Neuronal stem cell (in vitro differentiated cells): Measurements from ENCODE around the gene DGKQ.
"Not testable (repeated sequence)": the region's sequence is repeated elsewhere in the genome, so short reads cannot be mapped to it uniquely, and the experiment has no call there.

Source experiments
- DNase-seq: peaks from one replicate; pipeline ENCODE4 v3.0.0-alpha.2; 2013; ENCODE audit warnings: low spot score
- H2AFZ ChIP-seq: one replicate; pipeline ENCODE4 v1.6.1; 2013; ENCODE audit warnings: mild to moderate bottlenecking, low read length, inconsistent platforms
- H2AK5ac ChIP-seq: 2 replicates; pipeline ENCODE4 v1.6.1; 2013; ENCODE audit warnings: low read depth, mild to moderate bottlenecking, inconsistent platforms, low read length, moderate library complexity, mixed read lengths
- H2BK120ac ChIP-seq: 2 replicates; pipeline ENCODE4 v1.6.1; 2013; ENCODE audit warnings: low read depth, mild to moderate bottlenecking, inconsistent platforms, low read length, moderate library complexity, mixed read lengths
- H2BK12ac ChIP-seq: one replicate; pipeline ENCODE4 v1.6.1; 2013; ENCODE audit warnings: low read length, inconsistent platforms
- H2BK15ac ChIP-seq: 2 replicates; pipeline ENCODE4 v1.6.1; 2013; ENCODE audit warnings: mild to moderate bottlenecking, low read length, inconsistent platforms, mixed read lengths
- H2BK5ac ChIP-seq: one replicate; pipeline ENCODE4 v1.6.1; 2013; ENCODE audit warnings: inconsistent platforms, mild to moderate bottlenecking, low read length, moderate library complexity
- H3K14ac ChIP-seq: one replicate; pipeline ENCODE4 v1.6.1; 2013; ENCODE audit warnings: low read length, inconsistent platforms
- H3K18ac ChIP-seq: 2 replicates; pipeline ENCODE4 v1.6.1; 2013; ENCODE audit warnings: low read length, inconsistent platforms
- H3K23ac ChIP-seq: 2 replicates; pipeline ENCODE4 v1.6.1; 2013; ENCODE audit warnings: low read depth, mild to moderate bottlenecking, mixed read lengths, low read length, inconsistent platforms; ENCODE audit not compliant: poor library complexity
- H3K27ac ChIP-seq: replicated peaks from 3 replicates; pipeline ENCODE4 v1.5.1; 2013; ENCODE audit warnings: low read length, inconsistent platforms
- H3K27me3 ChIP-seq, 3 experiments: 2 replicates each; pipeline ENCODE4 v1.6.1; 2013; ENCODE audit warnings: low read length in 3 of 3, mild to moderate bottlenecking in 2 of 3, inconsistent platforms in 1 of 3, low read depth in 1 of 3, mixed read lengths in 1 of 3, moderate library complexity in 1 of 3; ENCODE audit not compliant: control insufficient read depth in 3 of 3, insufficient read depth in 3 of 3
- H3K36me3 ChIP-seq, 2 donors: replicated peaks in 1 of 2; 2 replicates each; pipeline ENCODE4 v1.6.1; 2013; ENCODE audit warnings: low read length in 2 of 2; ENCODE audit not compliant: control insufficient read depth in 2 of 2, insufficient read depth in 2 of 2
- H3K4ac ChIP-seq: 2 replicates; pipeline ENCODE4 v1.6.1; 2013; ENCODE audit warnings: inconsistent platforms, mild to moderate bottlenecking, low read length, moderate library complexity
- H3K4me1 ChIP-seq, 2 donors: 1 replicate in 1 of 2; 2 replicates in 1 of 2; pipeline ENCODE4 v1.6.1; 2013; ENCODE audit warnings: low read length in 2 of 2, low read depth in 1 of 2; ENCODE audit not compliant: control insufficient read depth in 2 of 2, insufficient read depth in 1 of 2
- H3K4me2 ChIP-seq: one replicate; pipeline ENCODE4 v1.6.1; 2013; ENCODE audit warnings: mild to moderate bottlenecking, low read length, inconsistent platforms; ENCODE audit not compliant: insufficient read depth, poor library complexity, severe bottlenecking
- H3K4me3 ChIP-seq, 2 donors: 2 replicates each; pipeline ENCODE4 v1.5.1; 2013; ENCODE audit warnings: low read length in 2 of 2, mild to moderate bottlenecking in 2 of 2, inconsistent platforms in 1 of 2, moderate library complexity in 1 of 2
- H3K79me1 ChIP-seq: one replicate; pipeline ENCODE4 v1.6.1; 2013; ENCODE audit warnings: low read depth, mild to moderate bottlenecking, inconsistent platforms, low read length, moderate library complexity
- H3K9ac ChIP-seq: one replicate; pipeline ENCODE4 v1.6.1; 2013; ENCODE audit warnings: mild to moderate bottlenecking, low read depth, low read length, inconsistent platforms; ENCODE audit not compliant: poor library complexity
- H3K9me3 ChIP-seq, 2 donors: replicated peaks in 1 of 2; 2 replicates each; pipeline versions ENCODE3 to v1.6.1; 2013; ENCODE audit warnings: low read length in 2 of 2, mild to moderate bottlenecking in 2 of 2, inconsistent platforms in 1 of 2, low read depth in 1 of 2, mixed read lengths in 1 of 2, moderate library complexity in 1 of 2; ENCODE audit not compliant: control insufficient read depth in 2 of 2, insufficient read depth in 1 of 2
- H4K8ac ChIP-seq: one replicate; pipeline ENCODE4 v1.6.1; 2013; ENCODE audit warnings: low read depth, mild to moderate bottlenecking, inconsistent platforms, low read length, moderate library complexity
- H4K91ac ChIP-seq: one replicate; pipeline ENCODE4 v1.6.1; 2013; ENCODE audit warnings: low read length, low read depth, mild to moderate bottlenecking, inconsistent platforms; ENCODE audit not compliant: poor library complexity
- WGBS, 2 donors: extraction: QIAGEN DNeasy Blood & Tissue Kit; methylation state at CpG; one replicate each; pipeline ENCODE4 v1.1.7; 2013; ENCODE audit warnings: missing lambda C conversion rate in 2 of 2, mixed read lengths in 1 of 2; ENCODE audit not compliant: insufficient read length in 2 of 2, insufficient replicate concordance in 1 of 2; ENCODE audit errors: extremely low coverage in 2 of 2; 5-methylcytosine and 5-hydroxymethylcytosine counted together

Gene DGKQ

GRCh38 chr4:939508-939907, 33.9 kb downstream of the DGKQ start:
- not testable (repeated sequence) for H3K27ac ChIP-seq, H3K4me2 ChIP-seq, H3K14ac ChIP-seq, H2BK12ac ChIP-seq, H2AK5ac ChIP-seq, H3K9ac ChIP-seq, H3K36me3 ChIP-seq, H3K9me3 ChIP-seq, H3K4ac ChIP-seq, H3K23ac ChIP-seq, H2BK5ac ChIP-seq, H3K79me1 ChIP-seq, H3K27me3 ChIP-seq, H4K91ac ChIP-seq, H3K4me3 ChIP-seq, H4K8ac ChIP-seq, H2AFZ ChIP-seq, DNase-seq, H2BK15ac ChIP-seq, H3K18ac ChIP-seq, H2BK120ac ChIP-seq, H3K4me1 ChIP-seq
- WGBS, 2 donors, result no CpG with 5 or more reads among the region's 4 CpGs

GRCh38 chr4:932713-933070, 40.7 kb downstream of the DGKQ start:
- Histone ChIP-seq H2AFZ (peak overlapping the region; percentile 98), H3K18ac (no peak overlapping the region), H2BK5ac (no peak overlapping the region), H2BK12ac (no peak overlapping the region), H2AK5ac (no peak overlapping the region), H3K27me3 (no peaks in the 10 kb centered on the region), H3K79me1 (peaks cover 20% of the 10 kb centered on the region), H4K8ac (no peak overlapping the region), H3K4me3 (peak overlapping the region; percentile 95 to 98), H3K23ac (no peak overlapping the region), H3K4ac (no peak overlapping the region), H3K14ac (no peak overlapping the region), H2BK120ac (no peak overlapping the region), H3K27ac (no peak overlapping the region), H4K91ac (no peak overlapping the region), H3K4me2 (peak overlapping the region; percentile 84), H2BK15ac (no peak overlapping the region), H3K9ac (peak overlapping the region; percentile 78), H3K4me1 (peaks cover 8 to 10% of the 10 kb centered on the region in 2 donors), H3K9me3 (peaks cover 0 to 2% of the 10 kb centered on the region in 2 donors), H3K36me3 (no peaks in the 10 kb centered on the region)
- DNase-seq, result peak; percentile 38
- no CpG with 5 or more reads among the region's 11 CpGs for WGBS, 2 donors

DNA sequence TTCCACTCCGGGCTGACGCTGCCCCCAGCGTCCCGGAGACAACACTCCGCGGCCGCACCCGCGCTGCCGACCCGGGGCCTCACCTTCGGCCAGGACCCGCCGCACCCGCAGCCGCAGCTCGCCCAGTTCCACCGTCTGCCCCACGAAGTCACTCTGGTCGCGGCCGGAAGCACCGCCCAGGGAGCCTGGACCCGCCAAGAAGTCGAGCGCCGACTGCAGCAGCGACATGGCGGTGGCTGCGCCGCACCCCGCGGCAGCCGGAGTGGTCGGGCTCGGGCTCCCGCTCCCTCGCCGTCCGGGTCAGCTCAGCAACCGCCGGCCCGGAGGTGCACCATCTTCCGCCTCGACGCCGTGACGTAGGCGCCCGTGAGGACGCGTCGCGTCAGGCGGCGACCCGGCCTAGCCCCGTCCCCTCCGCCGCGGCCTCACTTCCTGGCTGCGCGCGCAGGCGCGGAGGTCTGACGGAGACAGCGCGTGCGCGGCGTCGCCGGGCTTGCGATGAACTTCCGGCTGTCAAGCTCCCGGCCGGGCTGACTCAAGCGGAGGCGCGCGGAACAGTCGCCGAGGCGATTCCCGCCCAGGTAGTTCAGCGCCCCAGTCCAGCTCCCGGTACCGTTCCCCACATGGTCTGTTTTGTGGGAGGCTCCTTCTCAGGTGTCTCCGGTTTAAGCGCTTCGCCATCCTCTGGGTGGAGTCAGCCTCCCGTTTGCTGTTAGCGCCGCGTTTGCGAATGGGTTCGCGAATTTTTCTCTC, 41.2 kb downstream of the DGKQ start, which contains the start of the genes GAK and TMEM175:
TSS of gene GAK (minus strand) at position 357 of the 753 bp plus-strand sequence. CDS start at position 228, 129 bp downstream.
TSS of gene TMEM175 (plus strand) at position 501 of the 753 bp plus-strand sequence. CDS start 15,280 bp downstream, outside the sequence.
- Histone ChIP-seq H3K18ac (peak within 1 kb of the TSS; percentile 98), H3K9me3 (peaks cover 0 to 2% of the 10 kb centered on the region in 2 donors), H3K36me3 (no peaks in the 10 kb centered on the region), H2BK5ac (peak within 1 kb of the TSS; percentile 72), H2BK15ac (peak within 1 kb of the TSS; percentile 98), H3K23ac (peak within 1 kb of the TSS; percentile 99), H2BK12ac (peak within 1 kb of the TSS; percentile 96), H3K79me1 (peaks cover 20% of the 10 kb centered on the region), H3K4me2 (peak within 1 kb of the TSS; percentile 87), H4K91ac (no peak within 1 kb of the TSS), H4K8ac (no peak within 1 kb of the TSS), H2AK5ac (peak within 1 kb of the TSS; percentile 99), H3K27ac (no peak within 1 kb of the TSS), H3K9ac (peak within 1 kb of the TSS; percentile 98), H3K14ac (peak within 1 kb of the TSS; percentile 99), H2AFZ (peak within 1 kb of the TSS; percentile 98), H3K4ac (no peak within 1 kb of the TSS), H3K4me1 (peaks cover 8 to 10% of the 10 kb centered on the region in 2 donors), H2BK120ac (peak within 1 kb of the TSS; percentile 93), H3K4me3 (peak within 1 kb of the TSS; percentile 95 to 98), H3K27me3 (no peaks in the 10 kb centered on the region)
- WGBS, 2 donors, result no CpG with 5 or more reads among the region's 99 CpGs
- peak; percentile 96 for DNase-seq

DNA sequence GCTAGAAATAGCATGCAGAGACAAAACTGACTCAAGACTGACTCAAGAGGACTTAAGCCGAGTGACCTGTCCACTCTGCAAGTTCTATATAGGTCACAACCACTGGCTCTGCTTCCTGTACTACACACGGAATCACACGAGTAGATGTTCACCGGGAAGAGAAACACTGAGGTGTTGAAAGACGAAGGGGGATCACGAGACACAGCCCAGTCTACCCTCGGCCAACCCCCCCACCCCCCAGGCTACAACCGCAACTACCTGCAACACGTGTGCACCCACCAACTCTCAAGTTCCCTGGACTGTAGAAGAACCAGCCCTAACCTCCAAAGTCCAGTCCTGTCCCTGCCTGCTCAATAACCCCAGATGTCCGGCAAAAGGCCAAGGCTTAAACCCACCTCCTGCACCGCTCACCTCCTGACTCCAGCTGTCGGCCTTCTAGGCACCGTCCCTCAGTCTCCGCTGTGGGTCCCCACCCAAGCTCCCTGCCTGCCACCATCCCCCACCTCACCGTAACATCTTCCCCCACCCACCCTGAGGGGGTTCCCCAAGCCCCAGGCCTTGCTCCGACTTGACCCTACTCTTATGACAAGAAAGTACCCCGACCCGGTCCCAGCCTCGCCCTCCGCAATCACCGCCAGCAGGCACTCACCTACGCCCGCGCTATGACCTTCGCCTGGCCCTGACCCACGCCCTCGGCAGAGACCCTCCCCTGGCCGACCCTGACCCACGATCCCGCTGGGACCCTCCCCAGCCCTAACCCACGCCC, 42.0 kb downstream of the DGKQ start:
- Histone ChIP-seq H2AK5ac (peak overlapping the region; percentile 99), H3K9ac (peak overlapping the region; percentile 98), H3K14ac (peak overlapping the region; percentile 99), H3K36me3 (no peaks in the 10 kb centered on the region), H3K4me2 (peak overlapping the region; percentile 87), H2BK120ac (peak overlapping the region; percentile 93), H3K4ac (no peak overlapping the region), H2BK5ac (peak overlapping the region; percentile 72), H3K4me3 (peak overlapping the region; percentile 95 to 98), H3K18ac (peak overlapping the region; percentile 98), H3K4me1 (peaks cover 8 to 10% of the 10 kb centered on the region in 2 donors), H2AFZ (peak overlapping the region; percentile 98), H4K91ac (no peak overlapping the region), H2BK12ac (peak overlapping the region; percentile 96), H3K79me1 (peaks cover 20% of the 10 kb centered on the region), H3K27me3 (no peaks in the 10 kb centered on the region), H3K9me3 (peaks cover 0 to 2% of the 10 kb centered on the region in 2 donors), H2BK15ac (peak overlapping the region; percentile 98), H3K23ac (peak overlapping the region; percentile 99), H3K27ac (no peak overlapping the region), H4K8ac (no peak overlapping the region)
- WGBS, 2 donors, result no CpG with 5 or more reads among the region's 31 CpGs
- DNase-seq, result no peak
